Osteocyte (in vitro differentiated cells): ENCODE data around the gene NRG2. TPM values are rescaled to one million over a fixed set of nuclear protein-coding genes. Genes with fewer than 3 reads are reported as not detected.

Source experiments
- DNase-seq: peaks from one replicate; pipeline ENCODE4 v3.0.0; 2021; ENCODE audit warnings: mixed read lengths; ENCODE audit not compliant: unreplicated experiment; ENCODE audit errors: extremely low spot score
- H3K27ac Mint-ChIP-seq: one replicate; pipeline ENCODE4 v1.8.0; 2021; ENCODE audit warnings: mild to moderate bottlenecking, mixed read lengths; ENCODE audit not compliant: unreplicated experiment
- H3K27me3 Mint-ChIP-seq: one replicate; pipeline ENCODE4 v1.8.0; 2021; ENCODE audit warnings: mixed read lengths; ENCODE audit not compliant: unreplicated experiment
- H3K36me3 Mint-ChIP-seq: one replicate; pipeline ENCODE4 v1.8.0; 2021; ENCODE audit warnings: mixed read lengths; ENCODE audit not compliant: unreplicated experiment
- H3K4me1 Mint-ChIP-seq: one replicate; pipeline ENCODE4 v1.8.0; 2021; ENCODE audit warnings: mixed read lengths; ENCODE audit not compliant: unreplicated experiment
- H3K4me3 Mint-ChIP-seq: one replicate; pipeline ENCODE4 v1.8.0; 2021; ENCODE audit warnings: mild to moderate bottlenecking, moderate library complexity, mixed read lengths; ENCODE audit not compliant: unreplicated experiment
- H3K9me3 Mint-ChIP-seq: one replicate; pipeline ENCODE4 v1.8.0; 2021; ENCODE audit warnings: mixed read lengths; ENCODE audit not compliant: unreplicated experiment
- total RNA-seq: library from RNA; stranded (reverse); gene quantifications from 2 replicates; pipeline ENCODE4 v1.2.1, GENCODE V29; 2021
- TF ChIP-seq, protein P1 (sequence below): fragments of 200-600 bp; sonication (generic); IDR thresholded peaks from 2 replicates; pipeline ENCODE4 v1.5.0; 2021; ENCODE audit warnings: antibody characterized with exemption, mild to moderate bottlenecking, moderate library complexity

Gene NRG2
- total RNA-seq, 1 donor from 2014 or later: 0.86 TPM

DNA sequence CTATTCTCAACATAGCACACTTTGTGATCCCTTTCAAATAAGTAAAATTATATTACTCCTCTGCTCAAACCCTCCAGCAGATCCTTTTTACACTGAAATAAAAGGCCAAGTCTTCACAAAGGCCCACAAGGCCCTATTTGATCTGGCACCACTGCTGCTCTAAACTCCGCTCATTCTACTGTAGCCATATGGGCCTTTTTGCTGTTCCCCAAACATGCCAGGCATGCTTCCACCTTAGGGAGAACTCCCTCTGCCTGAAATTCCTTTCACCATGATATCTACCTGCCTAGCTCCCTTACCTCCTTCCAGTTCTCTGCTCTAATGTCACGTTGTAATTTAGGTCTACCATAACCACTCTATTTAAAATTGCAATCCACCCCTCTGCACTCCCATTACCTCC is 28.3 kb downstream of the NRG2 start:
- Mint-ChIP-seq H3K4me3 (no peak overlapping the region), H3K36me3 (no peaks in the 10 kb centered on the region), H3K27ac (no peak overlapping the region), H3K27me3 (peaks cover under 1% of the 10 kb centered on the region), H3K4me1 (no peaks in the 10 kb centered on the region), H3K9me3 (no peaks in the 10 kb centered on the region)
- TF ChIP-seq, protein P1, sequence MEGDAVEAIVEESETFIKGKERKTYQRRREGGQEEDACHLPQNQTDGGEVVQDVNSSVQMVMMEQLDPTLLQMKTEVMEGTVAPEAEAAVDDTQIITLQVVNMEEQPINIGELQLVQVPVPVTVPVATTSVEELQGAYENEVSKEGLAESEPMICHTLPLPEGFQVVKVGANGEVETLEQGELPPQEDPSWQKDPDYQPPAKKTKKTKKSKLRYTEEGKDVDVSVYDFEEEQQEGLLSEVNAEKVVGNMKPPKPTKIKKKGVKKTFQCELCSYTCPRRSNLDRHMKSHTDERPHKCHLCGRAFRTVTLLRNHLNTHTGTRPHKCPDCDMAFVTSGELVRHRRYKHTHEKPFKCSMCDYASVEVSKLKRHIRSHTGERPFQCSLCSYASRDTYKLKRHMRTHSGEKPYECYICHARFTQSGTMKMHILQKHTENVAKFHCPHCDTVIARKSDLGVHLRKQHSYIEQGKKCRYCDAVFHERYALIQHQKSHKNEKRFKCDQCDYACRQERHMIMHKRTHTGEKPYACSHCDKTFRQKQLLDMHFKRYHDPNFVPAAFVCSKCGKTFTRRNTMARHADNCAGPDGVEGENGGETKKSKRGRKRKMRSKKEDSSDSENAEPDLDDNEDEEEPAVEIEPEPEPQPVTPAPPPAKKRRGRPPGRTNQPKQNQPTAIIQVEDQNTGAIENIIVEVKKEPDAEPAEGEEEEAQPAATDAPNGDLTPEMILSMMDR: no peak
- DNase-seq: no peak

DNA sequence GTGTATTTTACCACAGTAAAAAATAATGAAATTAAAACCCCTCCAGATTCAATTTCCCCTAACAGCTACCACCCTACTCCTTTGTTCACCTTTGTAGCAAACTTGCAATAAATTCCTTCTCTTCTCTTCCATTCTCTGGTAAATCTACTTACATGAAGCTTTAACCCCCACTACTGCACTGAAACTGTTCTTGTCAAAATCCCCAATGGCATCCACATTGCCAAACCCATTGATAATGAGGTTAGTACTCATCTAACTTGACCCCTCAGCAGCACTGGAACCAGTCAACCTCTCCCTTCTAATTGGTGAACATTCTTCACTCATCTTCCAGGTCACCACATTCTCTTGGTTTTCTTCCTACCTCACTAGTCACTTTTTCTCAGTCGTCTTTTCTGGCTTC is 29.6 kb downstream of the NRG2 start:
- no peak overlapping the region for H3K4me3 Mint-ChIP-seq
- no peaks in the 10 kb centered on the region for H3K4me1 Mint-ChIP-seq
- no peak for DNase-seq
- TF ChIP-seq, protein P1: no peak
- no peaks in the 10 kb centered on the region for H3K9me3 Mint-ChIP-seq
- H3K36me3 Mint-ChIP-seq: no peaks in the 10 kb centered on the region
- H3K27me3 Mint-ChIP-seq: peaks cover 9% of the 10 kb centered on the region
- no peak overlapping the region for H3K27ac Mint-ChIP-seq

DNA sequence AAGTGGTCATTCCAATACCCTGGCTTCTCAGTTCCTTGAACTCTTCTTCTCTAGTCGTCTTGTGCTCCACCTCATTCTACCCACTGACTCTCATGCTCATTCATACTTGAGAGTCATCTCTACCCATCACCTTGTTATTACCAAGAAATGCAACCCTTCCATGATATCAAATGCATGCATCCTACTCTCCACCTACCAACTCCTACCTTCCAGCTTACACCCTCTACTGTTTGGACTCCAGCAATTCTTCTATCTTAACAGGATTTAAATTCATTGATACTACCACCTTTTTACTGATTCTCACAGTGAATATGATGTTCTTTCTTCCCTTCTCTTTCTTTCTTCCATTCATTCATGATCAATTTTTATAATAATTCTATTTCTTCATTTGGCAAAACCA is 30.7 kb downstream of the NRG2 start:
- TF ChIP-seq, protein P1: no peak
- no peak overlapping the region for H3K27ac Mint-ChIP-seq
- no peaks in the 10 kb centered on the region for H3K9me3 Mint-ChIP-seq
- no peak overlapping the region for H3K4me3 Mint-ChIP-seq
- H3K27me3 Mint-ChIP-seq: peaks cover 16% of the 10 kb centered on the region
- H3K4me1 Mint-ChIP-seq: no peaks in the 10 kb centered on the region
- H3K36me3 Mint-ChIP-seq: no peaks in the 10 kb centered on the region
- no peak for DNase-seq

DNA sequence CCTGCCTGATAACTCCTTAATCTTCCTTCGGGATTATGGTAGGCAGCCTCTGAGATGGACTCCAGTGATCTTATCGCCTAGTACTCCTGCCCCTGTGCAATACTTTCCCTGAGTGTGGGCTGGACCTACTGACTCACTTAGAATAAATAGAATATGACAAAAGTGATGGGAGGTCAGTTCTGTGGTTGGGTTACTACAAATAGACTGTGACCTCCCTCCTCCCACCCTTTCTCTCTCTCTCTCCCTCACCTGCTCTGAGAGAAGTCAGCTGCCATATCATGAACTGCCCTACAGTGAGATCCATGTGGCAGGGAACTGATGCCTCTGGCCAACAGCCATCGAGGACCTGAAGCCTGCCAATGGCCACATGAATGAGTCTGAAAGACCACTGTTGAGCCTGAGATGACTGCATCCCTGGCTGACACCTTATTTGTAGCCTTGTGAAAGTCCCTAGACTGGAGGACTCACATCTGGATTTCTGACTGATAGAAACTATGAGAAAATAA is 31.7 kb downstream of the NRG2 start:
- DNase-seq: no peak
- Mint-ChIP-seq H3K27ac (no peak overlapping the region), H3K4me3 (no peak overlapping the region), H3K4me1 (no peaks in the 10 kb centered on the region), H3K36me3 (no peaks in the 10 kb centered on the region), H3K9me3 (no peaks in the 10 kb centered on the region), H3K27me3 (peaks cover 27% of the 10 kb centered on the region)
- TF ChIP-seq, protein P1: no peak

DNA sequence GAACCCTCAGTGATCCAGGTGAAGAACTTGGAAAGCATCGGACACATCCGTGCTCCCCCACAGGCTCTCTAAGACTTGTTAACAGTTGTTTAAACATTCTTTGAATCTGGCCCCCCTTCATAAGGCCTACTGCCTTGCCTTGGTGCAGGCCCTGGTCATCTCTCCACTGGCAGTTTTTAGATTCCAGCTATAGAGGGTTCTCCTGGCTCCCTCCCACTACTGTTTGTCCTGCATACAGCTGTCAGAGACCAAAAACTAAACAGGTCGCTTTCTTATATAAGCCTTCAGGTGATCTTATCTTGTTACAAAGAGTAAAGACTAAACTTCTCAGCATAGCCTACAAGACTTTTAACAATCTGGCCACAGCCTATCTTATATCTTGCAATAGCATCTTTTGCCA is 32.3 kb downstream of the NRG2 start:
- Mint-ChIP-seq H3K9me3 (no peaks in the 10 kb centered on the region), H3K27ac (no peak overlapping the region), H3K4me1 (no peaks in the 10 kb centered on the region), H3K4me3 (no peak overlapping the region), H3K36me3 (no peaks in the 10 kb centered on the region), H3K27me3 (peaks cover 31% of the 10 kb centered on the region)
- TF ChIP-seq, protein P1: no peak
- DNase-seq: no peak
